K562 (cell line): ENCODE measurements around the gene RBP3. TPM values are rescaled to one million over a fixed set of nuclear protein-coding genes. Genes with fewer than 3 reads are reported as not detected.

Source experiments
- FOXK1 ChIP-seq: sonication (generic); formaldehyde crosslinking; IDR thresholded peaks from 2 replicates; pipeline ENCODE4 v1.8.0; 2022; ENCODE audit warnings: missing genetic modification reagents, mild to moderate bottlenecking, borderline replicate concordance
- GABPB1 ChIP-seq: sonication (generic); formaldehyde crosslinking; IDR thresholded peaks from 2 replicates; pipeline ENCODE4 v1.8.0; 2022; ENCODE audit warnings: mild to moderate bottlenecking, missing genetic modification reagents
- MIER1 ChIP-seq: fragments of 450-650 bp; IDR thresholded peaks from 2 replicates; pipeline ENCODE4 v1.6.1; 2016; ENCODE audit warnings: antibody characterized with exemption, mild to moderate bottlenecking, low read depth
- MTA2 ChIP-seq: fragments of 450-650 bp; IDR thresholded peaks from 2 replicates; pipeline ENCODE4 v1.6.1; 2016; ENCODE audit warnings: low read depth
- RFX7 ChIP-seq: fragments of 250-450 bp; sonication (Bioruptor Pico); IDR thresholded peaks from 2 replicates; pipeline ENCODE4 v1.5.1; 2021; ENCODE audit warnings: mild to moderate bottlenecking
- RREB1 ChIP-seq: fragments of 250-450 bp; sonication (Bioruptor Pico); IDR thresholded peaks from 2 replicates; pipeline ENCODE4 v1.4.0; 2020
- SIN3A ChIP-seq, 2 experiments: fragments of 150-350 bp in 1 of 2; IDR thresholded peaks; 2 replicates each; pipeline ENCODE4 v1.6.1; 2011 to 2016; ENCODE audit warnings: borderline replicate concordance in 2 of 2, low read depth in 2 of 2, low read length in 2 of 2, mild to moderate bottlenecking in 2 of 2, moderate library complexity in 2 of 2; ENCODE audit not compliant: control insufficient read depth in 1 of 2
- TFAM ChIP-seq: fragments of 250-450 bp; sonication (Bioruptor Pico); conservative IDR thresholded peaks from 2 replicates; pipeline ENCODE4 v1.5.0; 2021; ENCODE audit warnings: mild to moderate bottlenecking, moderate library complexity
- ZBTB8A ChIP-seq: fragments of 450-650 bp; IDR thresholded peaks from 2 replicates; pipeline ENCODE4 v1.6.1; 2018; ENCODE audit warnings: mild to moderate bottlenecking, moderate library complexity; ENCODE audit not compliant: partially characterized antibody
- ZNF57 ChIP-seq: fragments of 450-650 bp; formaldehyde crosslinking; IDR thresholded peaks from 2 replicates; pipeline ENCODE4 v1.4.0; 2020; ENCODE audit warnings: mild to moderate bottlenecking, moderate library complexity
- ZNF766 ChIP-seq: fragments of 200-800 bp; sonication (Bioruptor generic); conservative IDR thresholded peaks from 2 replicates; pipeline ENCODE4 v1.6.1; 2016; ENCODE audit warnings: missing genetic modification characterization, missing compliant biosample characterization
- polyA plus RNA-seq, 8 experiments: library from polyadenylated mRNA; depleted of rRNA in 4 of 8; stranded (reverse) in 5 of 8; unstranded in 3 of 8; fragments of >200 nt; fragmentation: Nextera tagmentation in 2 of 8; fragmentation: Illumina TruSeq in 1 of 8; extraction: Ambion mirVana in 2 of 8; extraction: Trizol in 1 of 8; gene quantifications; 2 replicates each; pipeline versions ENCODE4 v1.2.1 to v1.2.3, GENCODE V29; 2011 to 2014; ENCODE audit warnings: inconsistent platforms in 1 of 8, missing spikeins in 1 of 8
- total RNA-seq, 7 experiments: library from RNA; depleted of rRNA in 6 of 7; stranded (reverse); fragments of >200 nt in 6 of 7; fragmentation: Illumina TruSeq in 2 of 7; extraction: Trizol in 2 of 7; gene quantifications; 2 replicates each; pipeline versions ENCODE4 v1.2.1 to v1.2.3, GENCODE V29; 2011 to 2021; ENCODE audit warnings: low replicate concordance in 1 of 7

The RBP3 gene
- total and polyA plus RNA-seq, 9 of the 15 experiments (the other 6 are each of a cell fraction or from before 2014, with no cell fraction given): not detected

GRCh38 chr10:47368431-47369180 is 20.4 kb downstream of the RBP3 start (continued):
- TF ChIP-seq RREB1 (no peak), SIN3A (IDR thresholded peaks at IDR 0.05; ENCODE audit: borderline replicate concordance in 2 of 2, control insufficient read depth in 1 of 2, low read depth in 2 of 2, low read length in 2 of 2) (no peak), MTA2 (no peak), TFAM (CRISPR knock-in tag) (no peak), ZBTB8A (no peak), ZNF766 (CRISPR knock-in tag) (no peak), RFX7 (CRISPR knock-in tag) (no peak), FOXK1 (CRISPR knock-in tag) (no peak), GABPB1 (CRISPR knock-in tag) (no peak), MIER1 (no peak), ZNF57 (CRISPR knock-in tag) (no peak)
